K562 (cell line): ENCODE data around the gene KPTN. TPM values are rescaled to one million over a fixed set of nuclear protein-coding genes. Genes with fewer than 3 reads are reported as not detected.

Source experiments
- CBFA2T2 ChIP-seq: fragments of 450-650 bp; conservative IDR thresholded peaks from 2 replicates; pipeline ENCODE4 v1.6.1; 2017; ENCODE audit warnings: mild to moderate bottlenecking
- CBFB ChIP-seq: sonication (generic); formaldehyde crosslinking; IDR thresholded peaks from 2 replicates; pipeline ENCODE4 v1.4.0; 2020; ENCODE audit warnings: mild to moderate bottlenecking, missing genetic modification reagents
- ETV1 ChIP-seq: fragments of 450-650 bp; conservative IDR thresholded peaks from 2 replicates; pipeline ENCODE4 v1.6.1; 2016; ENCODE audit warnings: missing genetic modification characterization, control low read depth, low read depth, missing compliant biosample characterization
- HLTF ChIP-seq: fragments of 450-650 bp; IDR thresholded peaks from 2 replicates; pipeline ENCODE4 v1.6.1; 2016
- HMG20A ChIP-seq: fragments of 450-650 bp; formaldehyde crosslinking; conservative IDR thresholded peaks from 2 replicates; pipeline ENCODE4 v1.4.0; 2020; ENCODE audit warnings: mild to moderate bottlenecking, mixed read lengths
- NCOA4 ChIP-seq: fragments of 450-650 bp; IDR thresholded peaks from 2 replicates; pipeline ENCODE4 v1.6.1; 2018; ENCODE audit warnings: mild to moderate bottlenecking; ENCODE audit not compliant: partially characterized antibody
- PTRF ChIP-seq: fragments of 450-650 bp; IDR thresholded peaks from 2 replicates; pipeline ENCODE4 v1.6.1; 2016; ENCODE audit warnings: mild to moderate bottlenecking, missing genetic modification characterization, missing compliant biosample characterization
- PURB ChIP-seq: sonication (generic); formaldehyde crosslinking; IDR thresholded peaks from 2 replicates; pipeline ENCODE4 v1.9.0; 2021; ENCODE audit warnings: low read depth, mild to moderate bottlenecking, missing genetic modification reagents
- RB1 ChIP-seq: fragments of 450-650 bp; IDR thresholded peaks from 2 replicates; pipeline ENCODE4 v1.6.1; 2017; ENCODE audit warnings: low read depth, mild to moderate bottlenecking
- RBM25 ChIP-seq: fragments of 200-400 bp; formaldehyde crosslinking; IDR thresholded peaks from 2 replicates; pipeline ENCODE4 v1.6.1; 2018; ENCODE audit warnings: low read length, low read depth, moderate library complexity; ENCODE audit not compliant: severe bottlenecking
- SAFB ChIP-seq: fragments of 200-400 bp; formaldehyde crosslinking; IDR thresholded peaks from 2 replicates; pipeline ENCODE4 v1.6.1; 2017; ENCODE audit warnings: low read depth, low read length, borderline replicate concordance
- SRSF7 ChIP-seq: fragments of 200-400 bp; formaldehyde crosslinking; optimal IDR thresholded peaks from 2 replicates; pipeline ENCODE3; 2017; ENCODE audit warnings: mild to moderate bottlenecking, low read depth, low read length
- TSC22D4 ChIP-seq: fragments of 450-650 bp; IDR thresholded peaks from 2 replicates; pipeline ENCODE4 v1.6.1; 2016; ENCODE audit warnings: missing genetic modification characterization, missing biosample characterization, control low read depth
- WHSC1 ChIP-seq: IDR thresholded peaks from one replicate; pipeline ENCODE4 v1.6.1; 2012; ENCODE audit warnings: low read length, control low read depth, inconsistent platforms
- XRCC3 ChIP-seq: fragments of 450-650 bp; IDR thresholded peaks from 2 replicates; pipeline ENCODE4 v1.6.1; 2017; ENCODE audit warnings: mild to moderate bottlenecking, moderate library complexity
- ZKSCAN8 ChIP-seq: fragments of 200-800 bp; sonication (Bioruptor generic); IDR thresholded peaks from 2 replicates; pipeline ENCODE4 v1.6.1; 2016; ENCODE audit warnings: missing genetic modification characterization, missing compliant biosample characterization
- ZNF3 ChIP-seq: fragments of 250-450 bp; sonication (Bioruptor Pico); IDR thresholded peaks from 2 replicates; pipeline ENCODE4 v1.5.0; 2021; ENCODE audit warnings: mild to moderate bottlenecking, moderate library complexity
- ZNF75A ChIP-seq: fragments of 450-650 bp; formaldehyde crosslinking; IDR thresholded peaks from 2 replicates; pipeline ENCODE4 v1.4.0; 2020; ENCODE audit warnings: mild to moderate bottlenecking
- polyA plus RNA-seq, 8 experiments: library from polyadenylated mRNA; depleted of rRNA in 4 of 8; stranded (reverse) in 5 of 8; unstranded in 3 of 8; fragments of >200 nt; fragmentation: Nextera tagmentation in 2 of 8; fragmentation: Illumina TruSeq in 1 of 8; extraction: Ambion mirVana in 2 of 8; extraction: Trizol in 1 of 8; gene quantifications; 2 replicates each; pipeline versions ENCODE4 v1.2.1 to v1.2.3, GENCODE V29; 2011 to 2014; ENCODE audit warnings: inconsistent platforms in 1 of 8, missing spikeins in 1 of 8
- total RNA-seq, 7 experiments: library from RNA; depleted of rRNA in 6 of 7; stranded (reverse); fragments of >200 nt in 6 of 7; fragmentation: Illumina TruSeq in 2 of 7; extraction: Trizol in 2 of 7; gene quantifications; 2 replicates each; pipeline versions ENCODE4 v1.2.1 to v1.2.3, GENCODE V29; 2011 to 2021; ENCODE audit warnings: low replicate concordance in 1 of 7
- TF ChIP-seq, protein P1 (sequence below): IDR thresholded peaks from 2 replicates; pipeline ENCODE4 v1.6.1; 2012; ENCODE audit warnings: low read depth, low read length, improper control_type of control experiment, borderline replicate concordance
- TF ChIP-seq, protein P2 (sequence below): fragments of 250-450 bp; sonication (Bioruptor Pico); IDR thresholded peaks from 2 replicates; pipeline ENCODE4 v1.8.0; 2022; ENCODE audit warnings: moderate library complexity, mild to moderate bottlenecking, inconsistent platforms
- TF ChIP-seq, protein P3 (sequence below): sonication (generic); formaldehyde crosslinking; IDR thresholded peaks from 2 replicates; pipeline ENCODE4 v1.8.0; 2022; ENCODE audit warnings: missing genetic modification reagents, mild to moderate bottlenecking, borderline replicate concordance
- TF ChIP-seq, protein P4 (sequence below), 3 experiments: fragments of 200-800 bp in 1 of 3; fragments of 250-450 bp in 1 of 3; fragments of 450-650 bp in 1 of 3; sonication (Bioruptor Pico) in 1 of 3; sonication (Bioruptor generic) in 1 of 3; formaldehyde crosslinking in 1 of 3; IDR thresholded peaks; 2 replicates each; pipeline versions ENCODE4 v1.6.1 to v1.8.0; 2016 to 2022; ENCODE audit warnings: mild to moderate bottlenecking in 2 of 3, missing genetic modification characterization in 2 of 3, missing compliant biosample characterization in 1 of 3, moderate library complexity in 1 of 3

Gene KPTN
- total and polyA plus RNA-seq, 9 of the 15 experiments (the other 6 are each of a cell fraction or from before 2014, with no cell fraction given): 0.56 to 18.2 (median 8.5) TPM

DNA sequence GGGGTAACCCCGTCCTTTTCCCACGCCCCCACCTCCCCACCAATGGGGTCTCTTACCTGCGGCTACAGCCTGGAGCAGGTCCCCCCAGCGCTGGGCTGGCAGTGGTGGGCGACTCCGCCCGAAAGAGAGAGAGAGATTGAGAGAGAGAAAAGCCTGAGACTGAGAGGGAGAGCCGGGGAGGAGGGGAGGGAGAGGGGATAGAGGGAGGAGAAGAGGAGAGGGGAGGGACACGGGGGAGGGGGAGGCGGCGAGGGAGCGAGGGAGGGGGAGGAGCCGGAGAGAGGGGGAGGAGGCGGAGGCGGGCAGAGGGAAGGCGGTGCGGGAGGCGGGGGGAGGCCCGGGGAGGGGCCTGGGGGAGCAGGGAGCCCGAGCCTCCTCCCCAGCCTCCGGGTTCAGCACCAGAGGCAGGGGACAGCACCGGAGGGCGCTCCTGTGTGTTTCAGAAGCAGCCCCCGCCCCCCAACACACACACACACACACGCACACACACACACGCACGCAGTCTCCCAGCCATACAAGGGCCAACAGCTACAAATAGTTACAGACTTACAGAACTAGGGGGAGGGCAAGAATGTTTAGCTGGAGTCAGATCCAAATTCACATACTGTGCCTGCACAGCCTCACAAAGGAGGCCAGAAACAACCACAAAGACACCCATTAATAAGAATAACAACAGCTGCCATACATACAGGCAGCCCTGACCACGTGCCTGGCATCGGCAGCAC is 12.1 kb downstream of the KPTN start, which contains the start of gene SLC8A2 (continued):
- TF ChIP-seq PURB (CRISPR knock-in tag) (no peak), PTRF (tag) (no peak), HLTF (peak; percentile 36; the same call in 1 of the 2 replicates), WHSC1 (no peak), HMG20A (CRISPR knock-in tag) (no peak), RBM25 (no peak), ZNF75A (CRISPR knock-in tag) (no peak), ZNF3 (CRISPR knock-in tag) (no peak), SAFB (no peak), ETV1 (tag) (no peak), NCOA4 (no peak), RB1 (peak; percentile 65), ZKSCAN8 (CRISPR knock-in tag) (no peak), CBFB (no peak), TSC22D4 (tag) (no peak), SRSF7 (no peak), CBFA2T2 (no peak), XRCC3 (no peak)
- TF ChIP-seq, protein P1, sequence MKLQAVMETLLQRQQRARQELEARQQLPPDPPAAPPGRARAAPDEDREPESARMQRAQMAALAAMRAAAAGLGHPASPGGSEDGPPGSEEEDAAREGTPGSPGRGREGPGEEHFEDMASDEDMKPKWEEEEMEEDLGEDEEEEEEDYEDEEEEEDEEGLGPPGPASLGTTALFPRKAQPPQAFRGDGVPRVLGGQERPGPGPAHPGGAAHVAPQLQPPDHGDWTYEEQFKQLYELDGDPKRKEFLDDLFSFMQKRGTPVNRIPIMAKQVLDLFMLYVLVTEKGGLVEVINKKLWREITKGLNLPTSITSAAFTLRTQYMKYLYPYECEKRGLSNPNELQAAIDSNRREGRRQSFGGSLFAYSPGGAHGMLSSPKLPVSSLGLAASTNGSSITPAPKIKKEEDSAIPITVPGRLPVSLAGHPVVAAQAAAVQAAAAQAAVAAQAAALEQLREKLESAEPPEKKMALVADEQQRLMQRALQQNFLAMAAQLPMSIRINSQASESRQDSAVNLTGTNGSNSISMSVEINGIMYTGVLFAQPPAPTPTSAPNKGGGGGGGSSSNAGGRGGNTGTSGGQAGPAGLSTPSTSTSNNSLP: no peak
- TF ChIP-seq, protein P2, sequence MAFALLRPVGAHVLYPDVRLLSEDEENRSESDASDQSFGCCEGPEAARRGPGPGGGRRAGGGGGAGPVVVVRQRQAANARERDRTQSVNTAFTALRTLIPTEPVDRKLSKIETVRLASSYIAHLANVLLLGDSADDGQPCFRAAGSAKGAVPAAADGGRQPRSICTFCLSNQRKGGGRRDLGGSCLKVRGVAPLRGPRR (CRISPR knock-in tag): no peak
- TF ChIP-seq, protein P3, sequence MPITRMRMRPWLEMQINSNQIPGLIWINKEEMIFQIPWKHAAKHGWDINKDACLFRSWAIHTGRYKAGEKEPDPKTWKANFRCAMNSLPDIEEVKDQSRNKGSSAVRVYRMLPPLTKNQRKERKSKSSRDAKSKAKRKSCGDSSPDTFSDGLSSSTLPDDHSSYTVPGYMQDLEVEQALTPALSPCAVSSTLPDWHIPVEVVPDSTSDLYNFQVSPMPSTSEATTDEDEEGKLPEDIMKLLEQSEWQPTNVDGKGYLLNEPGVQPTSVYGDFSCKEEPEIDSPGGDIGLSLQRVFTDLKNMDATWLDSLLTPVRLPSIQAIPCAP (CRISPR knock-in tag): no peak
- TF ChIP-seq, protein P4, sequence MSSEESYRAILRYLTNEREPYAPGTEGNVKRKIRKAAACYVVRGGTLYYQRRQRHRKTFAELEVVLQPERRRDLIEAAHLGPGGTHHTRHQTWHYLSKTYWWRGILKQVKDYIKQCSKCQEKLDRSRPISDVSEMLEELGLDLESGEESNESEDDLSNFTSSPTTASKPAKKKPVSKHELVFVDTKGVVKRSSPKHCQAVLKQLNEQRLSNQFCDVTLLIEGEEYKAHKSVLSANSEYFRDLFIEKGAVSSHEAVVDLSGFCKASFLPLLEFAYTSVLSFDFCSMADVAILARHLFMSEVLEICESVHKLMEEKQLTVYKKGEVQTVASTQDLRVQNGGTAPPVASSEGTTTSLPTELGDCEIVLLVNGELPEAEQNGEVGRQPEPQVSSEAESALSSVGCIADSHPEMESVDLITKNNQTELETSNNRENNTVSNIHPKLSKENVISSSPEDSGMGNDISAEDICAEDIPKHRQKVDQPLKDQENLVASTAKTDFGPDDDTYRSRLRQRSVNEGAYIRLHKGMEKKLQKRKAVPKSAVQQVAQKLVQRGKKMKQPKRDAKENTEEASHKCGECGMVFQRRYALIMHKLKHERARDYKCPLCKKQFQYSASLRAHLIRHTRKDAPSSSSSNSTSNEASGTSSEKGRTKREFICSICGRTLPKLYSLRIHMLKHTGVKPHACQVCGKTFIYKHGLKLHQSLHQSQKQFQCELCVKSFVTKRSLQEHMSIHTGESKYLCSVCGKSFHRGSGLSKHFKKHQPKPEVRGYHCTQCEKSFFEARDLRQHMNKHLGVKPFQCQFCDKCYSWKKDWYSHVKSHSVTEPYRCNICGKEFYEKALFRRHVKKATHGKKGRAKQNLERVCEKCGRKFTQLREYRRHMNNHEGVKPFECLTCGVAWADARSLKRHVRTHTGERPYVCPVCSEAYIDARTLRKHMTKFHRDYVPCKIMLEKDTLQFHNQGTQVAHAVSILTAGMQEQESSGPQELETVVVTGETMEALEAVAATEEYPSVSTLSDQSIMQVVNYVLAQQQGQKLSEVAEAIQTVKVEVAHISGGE (CRISPR knock-in tag; IDR thresholded peaks at IDR 0.05): no peak
